PFSK-1 (cell line): ENCODE measurements around the gene CTDNEP1.

Experiments
- POLR2AphosphoS5 ChIP-seq: IDR thresholded peaks from 2 replicates; pipeline ENCODE4 v1.6.1; 2012; ENCODE audit warnings: low read depth, mild to moderate bottlenecking, control low read depth, low read length, moderate library complexity
- SIN3A ChIP-seq: IDR thresholded peaks from 2 replicates; pipeline ENCODE4 v1.6.1; 2012; ENCODE audit warnings: mild to moderate bottlenecking, low read length, moderate library complexity, borderline replicate concordance; ENCODE audit not compliant: insufficient read depth
- TAF1 ChIP-seq: IDR thresholded peaks from 2 replicates; pipeline ENCODE4 v1.6.1; 2012; ENCODE audit warnings: low read length, control low read depth, borderline replicate concordance; ENCODE audit not compliant: insufficient read depth
- TF ChIP-seq, protein P1 (sequence below), 2 experiments: IDR thresholded peaks; 2 replicates each; pipeline versions ENCODE4 v1.6.1 to v1.8.0; 2011 to 2012; ENCODE audit warnings: low read depth in 2 of 2, low read length in 2 of 2, control low read depth in 1 of 2, inconsistent platforms in 1 of 2, mild to moderate bottlenecking in 1 of 2, moderate library complexity in 1 of 2; ENCODE audit not compliant: insufficient read depth in 1 of 2

DNA sequence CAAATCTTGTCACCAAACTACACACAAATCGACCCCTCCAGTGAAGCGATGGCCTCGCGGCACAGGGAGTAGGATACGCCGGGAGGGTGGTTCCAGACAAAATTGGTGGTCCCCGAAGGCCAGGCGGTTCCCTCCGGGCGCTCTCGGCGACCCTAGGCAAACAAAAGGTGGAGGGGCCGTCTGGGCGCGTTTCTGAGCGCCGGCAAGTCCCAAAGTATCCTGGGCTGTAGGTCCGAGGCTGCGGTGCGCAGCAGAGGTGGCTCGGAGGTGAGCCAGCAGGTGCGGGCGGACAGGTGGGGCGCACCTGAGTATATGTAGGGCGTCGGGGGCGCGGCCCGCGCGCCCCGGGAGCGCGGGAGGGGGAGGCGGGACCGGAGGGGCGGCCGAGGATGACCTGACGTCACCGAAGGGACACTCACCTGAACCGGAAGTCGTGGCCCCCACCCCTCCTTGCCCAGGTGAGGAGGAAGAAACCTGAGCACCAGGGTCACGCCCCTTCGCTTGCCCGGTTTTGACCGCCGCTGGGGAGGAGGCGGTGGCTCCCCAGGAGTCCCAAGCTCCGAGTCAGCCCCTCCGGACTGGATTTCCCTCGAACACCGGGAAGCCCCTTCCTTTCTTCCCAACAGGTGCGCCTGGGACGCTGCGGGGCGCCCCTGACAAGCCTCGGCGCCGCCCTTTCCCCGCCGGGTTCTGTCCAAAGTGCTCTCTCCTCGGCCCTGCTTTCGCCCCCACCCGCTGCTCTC lies 10.8 kb upstream of the CTDNEP1 start, which contains the start of gene CLDN7:
- TF ChIP-seq POLR2AphosphoS5, result no peak
- TF ChIP-seq TAF1, result no peak
- TF ChIP-seq, protein P1, sequence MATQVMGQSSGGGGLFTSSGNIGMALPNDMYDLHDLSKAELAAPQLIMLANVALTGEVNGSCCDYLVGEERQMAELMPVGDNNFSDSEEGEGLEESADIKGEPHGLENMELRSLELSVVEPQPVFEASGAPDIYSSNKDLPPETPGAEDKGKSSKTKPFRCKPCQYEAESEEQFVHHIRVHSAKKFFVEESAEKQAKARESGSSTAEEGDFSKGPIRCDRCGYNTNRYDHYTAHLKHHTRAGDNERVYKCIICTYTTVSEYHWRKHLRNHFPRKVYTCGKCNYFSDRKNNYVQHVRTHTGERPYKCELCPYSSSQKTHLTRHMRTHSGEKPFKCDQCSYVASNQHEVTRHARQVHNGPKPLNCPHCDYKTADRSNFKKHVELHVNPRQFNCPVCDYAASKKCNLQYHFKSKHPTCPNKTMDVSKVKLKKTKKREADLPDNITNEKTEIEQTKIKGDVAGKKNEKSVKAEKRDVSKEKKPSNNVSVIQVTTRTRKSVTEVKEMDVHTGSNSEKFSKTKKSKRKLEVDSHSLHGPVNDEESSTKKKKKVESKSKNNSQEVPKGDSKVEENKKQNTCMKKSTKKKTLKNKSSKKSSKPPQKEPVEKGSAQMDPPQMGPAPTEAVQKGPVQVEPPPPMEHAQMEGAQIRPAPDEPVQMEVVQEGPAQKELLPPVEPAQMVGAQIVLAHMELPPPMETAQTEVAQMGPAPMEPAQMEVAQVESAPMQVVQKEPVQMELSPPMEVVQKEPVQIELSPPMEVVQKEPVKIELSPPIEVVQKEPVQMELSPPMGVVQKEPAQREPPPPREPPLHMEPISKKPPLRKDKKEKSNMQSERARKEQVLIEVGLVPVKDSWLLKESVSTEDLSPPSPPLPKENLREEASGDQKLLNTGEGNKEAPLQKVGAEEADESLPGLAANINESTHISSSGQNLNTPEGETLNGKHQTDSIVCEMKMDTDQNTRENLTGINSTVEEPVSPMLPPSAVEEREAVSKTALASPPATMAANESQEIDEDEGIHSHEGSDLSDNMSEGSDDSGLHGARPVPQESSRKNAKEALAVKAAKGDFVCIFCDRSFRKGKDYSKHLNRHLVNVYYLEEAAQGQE (IDR thresholded peaks at IDR 0.05; ENCODE audit: insufficient read depth in 1 of 2, low read depth in 2 of 2, low read length in 2 of 2), result no peak
- no peak for TF ChIP-seq SIN3A
